ENCODE data around the gene LCK.

The LCK gene

GRCh38 chr1:32330558-32331151 is 79.6 kb downstream of the LCK start:
- no peak for DNase-seq

- DNase-seq = no peak
Measured at GRCh38 chr1:32331549-32331948, 80.5 kb downstream of the LCK start.

DNA sequence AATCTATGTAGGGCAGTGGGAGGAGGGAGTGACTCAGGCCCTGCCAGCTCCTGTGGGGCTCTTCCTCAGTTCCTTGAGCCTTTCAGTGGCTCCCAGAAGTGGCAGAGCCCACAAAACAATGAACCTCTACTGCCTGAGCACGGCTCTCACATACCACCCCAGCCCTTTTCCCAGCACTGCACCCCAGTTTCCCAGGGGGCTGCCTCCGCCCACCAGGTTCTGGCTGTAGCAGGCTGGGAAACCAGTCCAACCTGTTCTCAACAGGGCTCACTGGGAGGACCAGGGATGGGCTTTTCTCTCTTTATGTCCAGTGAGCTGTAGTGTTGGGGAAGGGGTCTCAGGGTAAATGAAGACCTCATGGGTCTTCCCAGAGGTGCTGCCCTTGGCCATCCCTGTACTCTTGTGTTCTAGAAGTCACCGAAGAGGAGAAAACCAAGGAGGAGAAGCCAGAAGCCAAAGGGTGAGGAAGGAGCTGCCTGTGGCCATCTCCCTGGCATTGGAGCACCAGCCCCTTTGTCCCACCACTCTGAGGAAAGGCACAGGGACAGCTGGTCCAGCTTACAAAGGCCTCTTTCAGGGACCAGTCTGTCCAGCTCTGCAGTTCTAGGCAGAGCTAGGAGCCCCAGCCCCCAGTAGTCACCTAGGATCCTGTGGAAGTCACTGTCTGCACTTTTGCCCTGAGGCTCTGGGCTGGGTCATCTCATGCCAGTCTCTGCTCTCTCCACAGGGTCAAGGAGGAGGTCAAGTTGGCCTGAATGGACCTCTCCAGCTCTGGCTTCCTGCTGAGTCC is 81.4 kb downstream of the LCK start:
- no peak for DNase-seq

GRCh38 chr1:32333251-32333963 is 82.3 kb downstream of the LCK start:
- no peak for DNase-seq

GRCh38 chr1:32334274-32334861 is 83.3 kb downstream of the LCK start:
- DNase-seq = no peak

- DNase-seq = peak; percentile 40
Measured at GRCh38 chr1:32334864-32335534, 83.9 kb downstream of the LCK start.

GRCh38 chr1:32335535-32335789 is 84.4 kb downstream of the LCK start:
- no peak for DNase-seq
